ENCODE results near the gene DISC1. TPM values are rescaled to one million over a fixed set of nuclear protein-coding genes. Genes with fewer than 3 reads are reported as not detected.
A peak's percentile ranks its signal among the peaks of the same experiment; 100 is the strongest.

The DISC1 gene
- total and polyA plus RNA-seq, 2 of the 13 experiments (the other 11 are each of a cell fraction or from before 2014, with no cell fraction given) = 4.2 to 4.6 TPM

DNA sequence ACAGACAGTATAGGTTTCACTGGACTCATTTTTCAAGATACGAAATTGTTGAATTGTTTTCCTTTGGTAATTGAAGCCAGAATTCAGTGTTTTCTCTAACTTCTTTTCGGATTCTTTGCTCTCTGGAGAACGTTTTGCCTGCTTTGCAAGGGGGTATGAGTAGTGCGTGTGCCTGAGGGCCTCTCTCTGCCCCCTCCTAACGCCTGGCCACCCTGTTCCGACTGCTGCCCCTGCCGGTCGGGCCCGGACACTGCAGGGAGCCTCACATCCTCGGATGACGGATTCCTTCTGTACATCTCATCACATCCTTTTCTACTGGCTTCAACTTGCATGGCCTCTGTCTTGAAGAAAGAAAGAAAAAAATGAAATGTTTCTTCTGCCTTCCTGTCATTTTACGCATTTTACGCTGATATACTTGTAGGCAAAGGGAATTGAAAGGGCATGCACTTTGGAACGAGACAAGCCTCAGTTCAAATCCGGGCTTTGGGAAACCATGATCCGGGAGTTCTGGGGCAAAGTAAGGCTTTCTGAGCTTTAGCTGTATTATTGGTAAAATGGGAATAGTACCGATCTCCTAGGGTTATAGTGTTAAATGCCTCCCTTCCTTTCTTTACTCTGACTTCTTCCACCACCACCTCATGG is 65.1 kb downstream of the DISC1 start (continued):
- TF ChIP-seq, protein P1, sequence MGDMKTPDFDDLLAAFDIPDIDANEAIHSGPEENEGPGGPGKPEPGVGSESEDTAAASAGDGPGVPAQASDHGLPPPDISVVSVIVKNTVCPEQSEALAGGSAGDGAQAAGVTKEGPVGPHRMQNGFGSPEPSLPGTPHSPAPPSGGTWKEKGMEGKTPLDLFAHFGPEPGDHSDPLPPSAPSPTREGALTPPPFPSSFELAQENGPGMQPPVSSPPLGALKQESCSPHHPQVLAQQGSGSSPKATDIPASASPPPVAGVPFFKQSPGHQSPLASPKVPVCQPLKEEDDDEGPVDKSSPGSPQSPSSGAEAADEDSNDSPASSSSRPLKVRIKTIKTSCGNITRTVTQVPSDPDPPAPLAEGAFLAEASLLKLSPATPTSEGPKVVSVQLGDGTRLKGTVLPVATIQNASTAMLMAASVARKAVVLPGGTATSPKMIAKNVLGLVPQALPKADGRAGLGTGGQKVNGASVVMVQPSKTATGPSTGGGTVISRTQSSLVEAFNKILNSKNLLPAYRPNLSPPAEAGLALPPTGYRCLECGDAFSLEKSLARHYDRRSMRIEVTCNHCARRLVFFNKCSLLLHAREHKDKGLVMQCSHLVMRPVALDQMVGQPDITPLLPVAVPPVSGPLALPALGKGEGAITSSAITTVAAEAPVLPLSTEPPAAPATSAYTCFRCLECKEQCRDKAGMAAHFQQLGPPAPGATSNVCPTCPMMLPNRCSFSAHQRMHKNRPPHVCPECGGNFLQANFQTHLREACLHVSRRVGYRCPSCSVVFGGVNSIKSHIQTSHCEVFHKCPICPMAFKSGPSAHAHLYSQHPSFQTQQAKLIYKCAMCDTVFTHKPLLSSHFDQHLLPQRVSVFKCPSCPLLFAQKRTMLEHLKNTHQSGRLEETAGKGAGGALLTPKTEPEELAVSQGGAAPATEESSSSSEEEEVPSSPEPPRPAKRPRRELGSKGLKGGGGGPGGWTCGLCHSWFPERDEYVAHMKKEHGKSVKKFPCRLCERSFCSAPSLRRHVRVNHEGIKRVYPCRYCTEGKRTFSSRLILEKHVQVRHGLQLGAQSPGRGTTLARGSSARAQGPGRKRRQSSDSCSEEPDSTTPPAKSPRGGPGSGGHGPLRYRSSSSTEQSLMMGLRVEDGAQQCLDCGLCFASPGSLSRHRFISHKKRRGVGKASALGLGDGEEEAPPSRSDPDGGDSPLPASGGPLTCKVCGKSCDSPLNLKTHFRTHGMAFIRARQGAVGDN (CRISPR knock-in tag; IDR thresholded peaks at IDR 0.05) = peak; percentile 44
- TF ChIP-seq ZBTB33 (CRISPR knock-in tag; IDR thresholded peaks at IDR 0.05) (peak; percentile 61), RAD21 (CRISPR knock-in tag; IDR thresholded peaks at IDR 0.05) (peak; percentile 37; the same call in 1 of the 2 replicates), PATZ1 (CRISPR knock-in tag; IDR thresholded peaks at IDR 0.05) (peak; percentile 82), TGIF2 (CRISPR knock-in tag; IDR thresholded peaks at IDR 0.05) (no peak), TFAP4 (IDR thresholded peaks at IDR 0.05; ENCODE audit: borderline replicate concordance, low read depth) (no peak), ZFP62 (CRISPR knock-in tag; IDR thresholded peaks at IDR 0.05) (no peak), HMGXB4 (CRISPR knock-in tag; IDR thresholded peaks at IDR 0.05; ENCODE audit: borderline replicate concordance in 1 of 2, low read depth in 1 of 2) (peak in 1 of 2 experiments; percentile 64; a peak in 1 of 4 replicates), POGZ (CRISPR knock-in tag; IDR thresholded peaks at IDR 0.05) (0 out of 2 replicates have a peak, but pooled peaks have one; percentile 35), STAG1 (CRISPR knock-in tag; IDR thresholded peaks at IDR 0.05) (peak; percentile 57), MBNL3 (CRISPR knock-in tag; conservative IDR thresholded peaks at IDR 0.05) (no peak), ZMYM4 (CRISPR knock-in tag; IDR thresholded peaks at IDR 0.05) (peak; percentile 60), MAFF (IDR thresholded peaks at IDR 0.05; ENCODE audit: low read depth, low read length) (no peak), SRF (IDR thresholded peaks at IDR 0.05; ENCODE audit: low read depth, low read length) (no peak)
- TF ChIP-seq, protein P2, sequence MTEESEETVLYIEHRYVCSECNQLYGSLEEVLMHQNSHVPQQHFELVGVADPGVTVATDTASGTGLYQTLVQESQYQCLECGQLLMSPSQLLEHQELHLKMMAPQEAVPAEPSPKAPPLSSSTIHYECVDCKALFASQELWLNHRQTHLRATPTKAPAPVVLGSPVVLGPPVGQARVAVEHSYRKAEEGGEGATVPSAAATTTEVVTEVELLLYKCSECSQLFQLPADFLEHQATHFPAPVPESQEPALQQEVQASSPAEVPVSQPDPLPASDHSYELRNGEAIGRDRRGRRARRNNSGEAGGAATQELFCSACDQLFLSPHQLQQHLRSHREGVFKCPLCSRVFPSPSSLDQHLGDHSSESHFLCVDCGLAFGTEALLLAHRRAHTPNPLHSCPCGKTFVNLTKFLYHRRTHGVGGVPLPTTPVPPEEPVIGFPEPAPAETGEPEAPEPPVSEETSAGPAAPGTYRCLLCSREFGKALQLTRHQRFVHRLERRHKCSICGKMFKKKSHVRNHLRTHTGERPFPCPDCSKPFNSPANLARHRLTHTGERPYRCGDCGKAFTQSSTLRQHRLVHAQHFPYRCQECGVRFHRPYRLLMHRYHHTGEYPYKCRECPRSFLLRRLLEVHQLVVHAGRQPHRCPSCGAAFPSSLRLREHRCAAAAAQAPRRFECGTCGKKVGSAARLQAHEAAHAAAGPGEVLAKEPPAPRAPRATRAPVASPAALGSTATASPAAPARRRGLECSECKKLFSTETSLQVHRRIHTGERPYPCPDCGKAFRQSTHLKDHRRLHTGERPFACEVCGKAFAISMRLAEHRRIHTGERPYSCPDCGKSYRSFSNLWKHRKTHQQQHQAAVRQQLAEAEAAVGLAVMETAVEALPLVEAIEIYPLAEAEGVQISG (CRISPR knock-in tag; IDR thresholded peaks at IDR 0.05) = peak; percentile 72
